IMR-90 (cell line): ENCODE data around the gene FLT3.
A peak's percentile ranks its signal among the peaks of the same experiment; 100 is the strongest.

Experiments
- BHLHE40 ChIP-seq: fragments of 150-350 bp; IDR thresholded peaks from 2 replicates; pipeline ENCODE4 v1.6.1; 2016; ENCODE audit warnings: mild to moderate bottlenecking, low read depth, low read length
- CEBPB ChIP-seq: IDR thresholded peaks from 2 replicates; pipeline ENCODE4 v1.6.1; 2012; ENCODE audit warnings: low read depth, low read length, improper control_type of control experiment
- MAFK ChIP-seq: IDR thresholded peaks from 2 replicates; pipeline ENCODE4 v1.6.1; 2012; ENCODE audit warnings: low read depth, low read length, improper control_type of control experiment
- MAZ ChIP-seq: IDR thresholded peaks from 2 replicates; pipeline ENCODE4 v1.6.1; 2012; ENCODE audit warnings: low read depth, mild to moderate bottlenecking, low read length, improper control_type of control experiment, moderate library complexity, borderline replicate concordance
- NFE2L2 ChIP-seq: fragments of 150-350 bp; IDR thresholded peaks from 2 replicates; pipeline ENCODE4 v1.6.1; 2016; ENCODE audit warnings: low read depth, mild to moderate bottlenecking, low read length
- POLR2A ChIP-seq: IDR thresholded peaks from 2 replicates; pipeline ENCODE4 v1.6.1; 2012; ENCODE audit warnings: mild to moderate bottlenecking, low read depth, low read length
- RAD21 ChIP-seq: IDR thresholded peaks from 2 replicates; pipeline ENCODE4 v1.6.1; 2012; ENCODE audit warnings: low read length, improper control_type of control experiment
- RFX5 ChIP-seq: IDR thresholded peaks from 2 replicates; pipeline ENCODE4 v1.8.0; 2012; ENCODE audit warnings: low read depth, mild to moderate bottlenecking, low read length, moderate library complexity
- SMC3 ChIP-seq: fragments of 150-350 bp; IDR thresholded peaks from 2 replicates; pipeline ENCODE4 v1.6.1; 2016; ENCODE audit warnings: low read depth, mild to moderate bottlenecking, antibody characterized with exemption, low read length, moderate library complexity
- TF ChIP-seq, protein P1 (sequence below): conservative IDR thresholded peaks from 2 replicates; pipeline ENCODE4 v1.5.1; 2012; ENCODE audit warnings: mild to moderate bottlenecking, low read depth, low read length, improper control_type of control experiment
- TF ChIP-seq, protein P2 (sequence below): fragments of 150-350 bp; IDR thresholded peaks from 2 replicates; pipeline ENCODE4 v1.6.1; 2017; ENCODE audit warnings: mild to moderate bottlenecking, antibody characterized with exemption, low read length, low read depth

DNA sequence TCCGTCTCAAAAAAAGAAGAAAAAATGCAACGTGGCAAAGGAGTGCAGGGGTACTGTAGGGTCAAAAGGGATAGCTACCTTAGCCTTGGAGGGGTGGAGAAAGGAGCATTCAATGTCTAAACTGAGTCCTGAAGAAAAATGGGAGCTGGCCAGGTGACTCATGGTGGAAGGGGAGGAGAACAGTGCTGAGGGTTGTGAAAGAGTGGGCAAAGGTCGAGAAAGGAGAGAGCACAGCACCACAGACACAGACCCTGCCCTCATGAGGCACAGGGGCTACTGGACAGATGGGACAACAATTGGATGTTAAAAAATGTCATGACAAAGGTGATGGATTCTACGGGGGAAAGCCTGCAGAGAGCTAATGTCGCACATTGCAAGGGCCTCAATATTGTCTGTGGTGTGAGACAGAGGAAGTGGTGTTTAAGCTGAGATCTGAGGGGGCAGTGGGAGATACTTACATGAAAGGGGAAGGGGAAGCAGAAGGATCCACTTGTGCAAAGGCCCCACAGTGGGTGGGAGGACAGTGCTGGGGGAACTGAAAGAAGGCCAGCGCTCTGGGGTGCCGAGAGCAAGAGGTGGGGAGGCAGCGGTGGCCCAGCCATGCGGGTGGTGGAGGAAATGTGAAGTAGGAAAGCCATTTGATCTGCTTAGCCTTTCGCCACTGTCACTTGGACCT is 69.0 kb downstream of the FLT3 start:
- no peak for TF ChIP-seq POLR2A
- TF ChIP-seq CEBPB: 0 out of 2 replicates have a peak, but pooled peaks have one; percentile 13
- TF ChIP-seq, protein P1, sequence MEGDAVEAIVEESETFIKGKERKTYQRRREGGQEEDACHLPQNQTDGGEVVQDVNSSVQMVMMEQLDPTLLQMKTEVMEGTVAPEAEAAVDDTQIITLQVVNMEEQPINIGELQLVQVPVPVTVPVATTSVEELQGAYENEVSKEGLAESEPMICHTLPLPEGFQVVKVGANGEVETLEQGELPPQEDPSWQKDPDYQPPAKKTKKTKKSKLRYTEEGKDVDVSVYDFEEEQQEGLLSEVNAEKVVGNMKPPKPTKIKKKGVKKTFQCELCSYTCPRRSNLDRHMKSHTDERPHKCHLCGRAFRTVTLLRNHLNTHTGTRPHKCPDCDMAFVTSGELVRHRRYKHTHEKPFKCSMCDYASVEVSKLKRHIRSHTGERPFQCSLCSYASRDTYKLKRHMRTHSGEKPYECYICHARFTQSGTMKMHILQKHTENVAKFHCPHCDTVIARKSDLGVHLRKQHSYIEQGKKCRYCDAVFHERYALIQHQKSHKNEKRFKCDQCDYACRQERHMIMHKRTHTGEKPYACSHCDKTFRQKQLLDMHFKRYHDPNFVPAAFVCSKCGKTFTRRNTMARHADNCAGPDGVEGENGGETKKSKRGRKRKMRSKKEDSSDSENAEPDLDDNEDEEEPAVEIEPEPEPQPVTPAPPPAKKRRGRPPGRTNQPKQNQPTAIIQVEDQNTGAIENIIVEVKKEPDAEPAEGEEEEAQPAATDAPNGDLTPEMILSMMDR: no peak
- no peak for TF ChIP-seq BHLHE40
- TF ChIP-seq, protein P2, sequence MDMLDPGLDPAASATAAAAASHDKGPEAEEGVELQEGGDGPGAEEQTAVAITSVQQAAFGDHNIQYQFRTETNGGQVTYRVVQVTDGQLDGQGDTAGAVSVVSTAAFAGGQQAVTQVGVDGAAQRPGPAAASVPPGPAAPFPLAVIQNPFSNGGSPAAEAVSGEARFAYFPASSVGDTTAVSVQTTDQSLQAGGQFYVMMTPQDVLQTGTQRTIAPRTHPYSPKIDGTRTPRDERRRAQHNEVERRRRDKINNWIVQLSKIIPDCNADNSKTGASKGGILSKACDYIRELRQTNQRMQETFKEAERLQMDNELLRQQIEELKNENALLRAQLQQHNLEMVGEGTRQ: no peak
- TF ChIP-seq MAZ: no peak
- TF ChIP-seq RFX5: no peak
- TF ChIP-seq SMC3: no peak
- TF ChIP-seq RAD21: no peak
- TF ChIP-seq NFE2L2: no peak
- no peak for TF ChIP-seq MAFK
